A549 (cell line): ENCODE measurements around the gene GORASP2. TPM values are rescaled to one million over a fixed set of nuclear protein-coding genes. Genes with fewer than 3 reads are reported as not detected.

ENCODE experiments used
- ATAC-seq, 2 experiments: fragments of 200-7000 bp in 1 of 2; fragments of >200 bp in 1 of 2; cut with Nextera tagmentation in 1 of 2; cut with Tn5 transposase in 1 of 2; 3 replicates each; pipeline versions ENCODE4 v1.8.0 to v1.9.1; 2018 to 2020; ENCODE audit warnings: mild to moderate bottlenecking in 1 of 2, moderate library complexity in 1 of 2
- CTCF ChIA-PET: fragments of 300-600 bp; sonication (Branson Sonifier 250); formaldehyde crosslinking; extraction: SDS; loops from one replicate; lab custom pipeline; 2021; ENCODE audit warnings: antibody characterized with exemption, inconsistent platforms; lab: Yijun Ruan, JAX
- POLR2A ChIA-PET: fragments of 350-600 bp; formaldehyde crosslinking; extraction: SDS; loops from one replicate; lab custom pipeline; 2021; ENCODE audit warnings: antibody characterized with exemption, inconsistent platforms; lab: Yijun Ruan, JAX
- DNase-seq, 2 experiments: peaks; one replicate each; pipeline versions ENCODE4 v3.0.0 to v3.0.0-alpha.2; 2011 to 2016; ENCODE audit warnings: low read depth in 1 of 2, low spot score in 1 of 2
- FAIRE-seq: peaks from 2 replicates; lab custom pipeline; 2011; peaks lifted over from hg19 to GRCh38; lab: Jason Lieb, UNC
- H3K27ac ChIP-seq, 2 experiments: fragments of >200 bp; sonication (Bioruptor Twin); formaldehyde crosslinking; 3 replicates each; pipeline ENCODE4 v1.5.1; 2016 to 2017
- H3K4me1 ChIP-seq: fragments of >200 bp; sonication (Bioruptor Twin); formaldehyde crosslinking; 3 replicates; pipeline ENCODE4 v1.6.1; 2016
- H3K4me2 ChIP-seq: fragments of >200 bp; sonication (Bioruptor Twin); formaldehyde crosslinking; 3 replicates; pipeline ENCODE4 v1.6.1; 2016
- H3K4me3 ChIP-seq: fragments of >200 bp; sonication (Bioruptor Twin); formaldehyde crosslinking; 3 replicates; pipeline ENCODE4 v1.5.1; 2016
- H3K9me3 ChIP-seq: fragments of >200 bp; sonication (Bioruptor Twin); formaldehyde crosslinking; 3 replicates; pipeline ENCODE4 v1.6.1; 2016
- BHLHE40 ChIP-seq: IDR thresholded peaks from 2 replicates; pipeline ENCODE4 v1.6.1; 2012; ENCODE audit warnings: low read depth, low read length, inconsistent platforms
- CBX8 ChIP-seq: fragments of 200-600 bp; sonication (generic); IDR thresholded peaks from 2 replicates; pipeline ENCODE4 v1.6.1; 2016
- CHD4 ChIP-seq: fragments of 200-600 bp; sonication (generic); IDR thresholded peaks from 2 replicates; pipeline ENCODE4 v1.6.1; 2016; ENCODE audit warnings: antibody characterized with exemption, mild to moderate bottlenecking, borderline replicate concordance
- E2F6 ChIP-seq: IDR thresholded peaks from 2 replicates; pipeline ENCODE4 v1.6.1; 2012; ENCODE audit warnings: low read depth, borderline replicate concordance
- EP300 ChIP-seq, 2 experiments: fragments of >200 bp; sonication (Bioruptor Twin); formaldehyde crosslinking; IDR thresholded peaks; 2 replicates in 1 of 2; 3 replicates in 1 of 2; pipeline ENCODE4 v1.6.1; 2016 to 2017
- ESRRA ChIP-seq: fragments of 150-350 bp; IDR thresholded peaks from 2 replicates; pipeline ENCODE4 v1.6.1; 2014; ENCODE audit warnings: mild to moderate bottlenecking, low read length, borderline replicate concordance
- FOXS1 ChIP-seq: fragments of 250-450 bp; sonication (Bioruptor Pico); IDR thresholded peaks from 2 replicates; pipeline ENCODE4 v1.5.0; 2020; ENCODE audit warnings: mild to moderate bottlenecking, moderate library complexity
- HDAC2 ChIP-seq: fragments of 200-600 bp; sonication (generic); IDR thresholded peaks from 2 replicates; pipeline ENCODE4 v1.6.1; 2016
- HOXB13 ChIP-seq: fragments of 250-450 bp; sonication (Bioruptor Pico); IDR thresholded peaks from 2 replicates; pipeline ENCODE4 v1.5.0; 2020; ENCODE audit warnings: low read depth, mild to moderate bottlenecking, moderate library complexity
- HOXB5 ChIP-seq: fragments of 250-450 bp; sonication (Bioruptor Pico); IDR thresholded peaks from 2 replicates; pipeline ENCODE4 v1.5.0; 2020; ENCODE audit warnings: mild to moderate bottlenecking, moderate library complexity
- KDM5A ChIP-seq: fragments of 200-600 bp; sonication (generic); IDR thresholded peaks from 2 replicates; pipeline ENCODE4 v1.6.1; 2016; ENCODE audit warnings: antibody characterized with exemption, mild to moderate bottlenecking
- NPAS2 ChIP-seq: fragments of 250-450 bp; sonication (Bioruptor Pico); IDR thresholded peaks from 2 replicates; pipeline ENCODE4 v1.8.0; 2022; ENCODE audit warnings: mild to moderate bottlenecking, moderate library complexity, borderline replicate concordance
- RAD21 ChIP-seq, 2 experiments: fragments of >200 bp in 1 of 2; sonication (Bioruptor Twin) in 1 of 2; formaldehyde crosslinking in 1 of 2; IDR thresholded peaks in 1 of 2; conservative IDR thresholded peaks in 1 of 2; 2 replicates in 1 of 2; 3 replicates in 1 of 2; pipeline ENCODE4 v1.6.1; 2012 to 2018; ENCODE audit warnings: inconsistent platforms in 1 of 2
- RNF2 ChIP-seq: fragments of 200-600 bp; sonication (generic); IDR thresholded peaks from 2 replicates; pipeline ENCODE4 v1.6.1; 2016; ENCODE audit warnings: low read depth, mild to moderate bottlenecking, antibody characterized with exemption, moderate library complexity, borderline replicate concordance
- SREBF2 ChIP-seq: fragments of 450-650 bp; IDR thresholded peaks from 2 replicates; pipeline ENCODE4 v1.6.1; 2014; ENCODE audit warnings: mild to moderate bottlenecking, moderate library complexity
- TFCP2L1 ChIP-seq: fragments of 250-450 bp; sonication (Bioruptor Pico); IDR thresholded peaks from 2 replicates; pipeline ENCODE4 v1.5.0; 2021; ENCODE audit warnings: mild to moderate bottlenecking
- TP53 ChIP-seq: fragments of 250-450 bp; sonication (Bioruptor Pico); IDR thresholded peaks from 2 replicates; pipeline ENCODE4 v1.5.0; 2021; ENCODE audit warnings: mild to moderate bottlenecking, moderate library complexity
- ZC3H11A ChIP-seq: fragments of 450-650 bp; IDR thresholded peaks from 2 replicates; pipeline ENCODE4 v1.6.1; 2014; ENCODE audit warnings: antibody characterized with exemption, mild to moderate bottlenecking
- ZSCAN20 ChIP-seq: fragments of 250-450 bp; sonication (Bioruptor Pico); IDR thresholded peaks from 2 replicates; pipeline ENCODE4 v1.8.0; 2022; ENCODE audit warnings: mild to moderate bottlenecking, moderate library complexity
- WGBS: methylation state at CpG from one replicate; pipeline ENCODE4 v1.1.6; 2017; ENCODE audit errors: missing lambda C conversion rate; 5-methylcytosine and 5-hydroxymethylcytosine counted together
- polyA plus RNA-seq, 4 experiments: library from polyadenylated mRNA; depleted of rRNA in 3 of 4; stranded (reverse); fragments of >200 nt; fragmentation: RNase III in 1 of 4; extraction: RNeasy Plus Mini Kit Qiagen cat#74134 plus additional on column Dnase treatment in 1 of 4; gene quantifications; 2 replicates in 3 of 4; 3 replicates in 1 of 4; pipeline ENCODE4 v1.2.3, GENCODE V29; 2011 to 2017
- TF ChIP-seq, protein P1 (sequence below): fragments of 250-450 bp; sonication (Bioruptor Pico); IDR thresholded peaks from 2 replicates; pipeline ENCODE4 v1.5.0; 2021; ENCODE audit warnings: mild to moderate bottlenecking, moderate library complexity, borderline replicate concordance
- TF ChIP-seq, protein P2 (sequence below): fragments of 200-600 bp; sonication (generic); IDR thresholded peaks from 2 replicates; pipeline ENCODE4 v1.6.1; 2016; ENCODE audit warnings: antibody characterized with exemption, mild to moderate bottlenecking, moderate library complexity
- TF ChIP-seq, protein P3 (sequence below): fragments of >200 bp; sonication (Bioruptor Twin); formaldehyde crosslinking; IDR thresholded peaks from 2 replicates; pipeline ENCODE4 v1.6.1; 2016
- TF ChIP-seq, protein P4 (sequence below): fragments of >200 bp; sonication (Bioruptor Twin); formaldehyde crosslinking; IDR thresholded peaks from 3 replicates; pipeline ENCODE4 v1.6.1; 2016

Gene GORASP2
- polyA plus RNA-seq, 2 of the 4 experiments (the other 2 are of a cell fraction): 90.5 to 179 TPM

GRCh38 chr2:170996316-170996715, 67.3 kb downstream of the GORASP2 start:
- Histone ChIP-seq H3K4me2 (no peak overlapping the region), H3K4me3 (no peak overlapping the region), H3K4me1 (no peaks in the 10 kb centered on the region), H3K27ac (no peak overlapping the region), H3K9me3 (no peaks in the 10 kb centered on the region)
- ATAC-seq (no peak), DNase-seq (no peak), FAIRE-seq (no peak)
- TF ChIP-seq ZC3H11A: no peak
- no peak for TF ChIP-seq RNF2
- TF ChIP-seq SREBF2: no peak
- TF ChIP-seq, protein P1, sequence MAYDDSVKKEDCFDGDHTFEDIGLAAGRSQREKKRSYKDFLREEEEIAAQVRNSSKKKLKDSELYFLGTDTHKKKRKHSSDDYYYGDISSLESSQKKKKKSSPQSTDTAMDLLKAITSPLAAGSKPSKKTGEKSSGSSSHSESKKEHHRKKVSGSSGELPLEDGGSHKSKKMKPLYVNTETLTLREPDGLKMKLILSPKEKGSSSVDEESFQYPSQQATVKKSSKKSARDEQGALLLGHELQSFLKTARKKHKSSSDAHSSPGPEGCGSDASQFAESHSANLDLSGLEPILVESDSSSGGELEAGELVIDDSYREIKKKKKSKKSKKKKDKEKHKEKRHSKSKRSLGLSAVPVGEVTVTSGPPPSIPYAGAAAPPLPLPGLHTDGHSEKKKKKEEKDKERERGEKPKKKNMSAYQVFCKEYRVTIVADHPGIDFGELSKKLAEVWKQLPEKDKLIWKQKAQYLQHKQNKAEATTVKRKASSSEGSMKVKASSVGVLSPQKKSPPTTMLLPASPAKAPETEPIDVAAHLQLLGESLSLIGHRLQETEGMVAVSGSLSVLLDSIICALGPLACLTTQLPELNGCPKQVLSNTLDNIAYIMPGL (CRISPR knock-in tag): no peak
- POLR2A ChIA-PET: no interaction called here
- WGBS: 95% methylated on average over 2 of the region's 2 CpGs
- CTCF ChIA-PET: interaction anchor here (1.0 kb wide), 1 partner anchor 24 kb away, joined by 3 read pairs; no protein-coding TSS in a partner anchor

DNA sequence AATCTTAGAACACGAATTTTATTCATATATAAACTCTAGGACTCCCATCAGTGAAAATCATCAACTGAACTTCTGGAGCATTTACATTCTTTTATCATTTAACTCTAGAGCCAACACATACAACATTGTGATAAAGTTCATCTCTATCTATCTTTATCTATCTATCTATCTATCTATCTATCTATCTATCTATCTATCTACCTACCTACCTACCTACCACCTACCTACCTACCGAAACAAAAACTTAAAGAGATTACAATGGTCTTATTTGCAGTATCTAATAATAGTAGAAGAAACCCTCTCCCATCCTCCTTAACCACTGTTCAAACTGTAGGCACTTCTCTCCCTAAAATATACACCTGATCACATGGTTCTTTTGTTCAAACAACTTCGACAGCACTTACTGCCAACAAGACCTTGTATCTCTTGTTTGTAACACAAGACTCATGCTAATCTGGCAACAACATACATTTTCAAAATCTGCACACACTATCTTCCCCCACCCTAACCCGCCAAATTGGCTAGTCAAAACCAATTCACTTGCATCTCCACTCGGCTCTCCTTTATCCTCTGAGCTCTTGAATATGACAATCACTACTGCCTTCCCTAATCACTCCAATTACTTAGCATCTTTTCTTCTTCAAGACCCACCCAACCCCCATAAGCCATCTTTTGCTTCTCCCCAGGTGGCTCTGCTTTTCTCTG, 69.0 kb downstream of the GORASP2 start:
- POLR2A ChIA-PET: no interaction called here
- no peaks in the 10 kb centered on the region for H3K9me3 ChIP-seq

GRCh38 chr2:170999654-171000053, 70.6 kb downstream of the GORASP2 start:
- POLR2A ChIA-PET: no interaction called here
- H3K27ac ChIP-seq: no peak overlapping the region
- CTCF ChIA-PET: no interaction called here
- no peaks in the 10 kb centered on the region for H3K4me1 ChIP-seq
- ATAC-seq: no peak
- 84% methylated on average over 6 of the region's 6 CpGs for WGBS
- no peaks in the 10 kb centered on the region for H3K9me3 ChIP-seq
- no peak for FAIRE-seq
- no peak overlapping the region for H3K4me2 ChIP-seq
- no peak overlapping the region for H3K4me3 ChIP-seq
- DNase-seq: no peak
- TF ChIP-seq TFCP2L1 (CRISPR knock-in tag): no peak
- TF ChIP-seq CHD4: no peak
- no peak for TF ChIP-seq RNF2
- no peak for TF ChIP-seq HOXB5 (CRISPR knock-in tag)
- no peak for TF ChIP-seq ZSCAN20 (CRISPR knock-in tag)
- no peak for TF ChIP-seq BHLHE40
- TF ChIP-seq, protein P2, sequence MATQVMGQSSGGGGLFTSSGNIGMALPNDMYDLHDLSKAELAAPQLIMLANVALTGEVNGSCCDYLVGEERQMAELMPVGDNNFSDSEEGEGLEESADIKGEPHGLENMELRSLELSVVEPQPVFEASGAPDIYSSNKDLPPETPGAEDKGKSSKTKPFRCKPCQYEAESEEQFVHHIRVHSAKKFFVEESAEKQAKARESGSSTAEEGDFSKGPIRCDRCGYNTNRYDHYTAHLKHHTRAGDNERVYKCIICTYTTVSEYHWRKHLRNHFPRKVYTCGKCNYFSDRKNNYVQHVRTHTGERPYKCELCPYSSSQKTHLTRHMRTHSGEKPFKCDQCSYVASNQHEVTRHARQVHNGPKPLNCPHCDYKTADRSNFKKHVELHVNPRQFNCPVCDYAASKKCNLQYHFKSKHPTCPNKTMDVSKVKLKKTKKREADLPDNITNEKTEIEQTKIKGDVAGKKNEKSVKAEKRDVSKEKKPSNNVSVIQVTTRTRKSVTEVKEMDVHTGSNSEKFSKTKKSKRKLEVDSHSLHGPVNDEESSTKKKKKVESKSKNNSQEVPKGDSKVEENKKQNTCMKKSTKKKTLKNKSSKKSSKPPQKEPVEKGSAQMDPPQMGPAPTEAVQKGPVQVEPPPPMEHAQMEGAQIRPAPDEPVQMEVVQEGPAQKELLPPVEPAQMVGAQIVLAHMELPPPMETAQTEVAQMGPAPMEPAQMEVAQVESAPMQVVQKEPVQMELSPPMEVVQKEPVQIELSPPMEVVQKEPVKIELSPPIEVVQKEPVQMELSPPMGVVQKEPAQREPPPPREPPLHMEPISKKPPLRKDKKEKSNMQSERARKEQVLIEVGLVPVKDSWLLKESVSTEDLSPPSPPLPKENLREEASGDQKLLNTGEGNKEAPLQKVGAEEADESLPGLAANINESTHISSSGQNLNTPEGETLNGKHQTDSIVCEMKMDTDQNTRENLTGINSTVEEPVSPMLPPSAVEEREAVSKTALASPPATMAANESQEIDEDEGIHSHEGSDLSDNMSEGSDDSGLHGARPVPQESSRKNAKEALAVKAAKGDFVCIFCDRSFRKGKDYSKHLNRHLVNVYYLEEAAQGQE: no peak
- no peak for TF ChIP-seq HOXB13 (CRISPR knock-in tag)
- TF ChIP-seq, protein P1 (CRISPR knock-in tag): no peak
- TF ChIP-seq, protein P3, sequence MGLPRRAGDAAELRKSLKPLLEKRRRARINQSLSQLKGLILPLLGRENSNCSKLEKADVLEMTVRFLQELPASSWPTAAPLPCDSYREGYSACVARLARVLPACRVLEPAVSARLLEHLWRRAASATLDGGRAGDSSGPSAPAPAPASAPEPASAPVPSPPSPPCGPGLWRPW: no peak
- TF ChIP-seq SREBF2: no peak

More for the DNA sequence above, 69.0 kb downstream of the GORASP2 start:
- Histone ChIP-seq H3K4me2 (no peak overlapping the region), H3K4me1 (no peaks in the 10 kb centered on the region), H3K27ac (no peak overlapping the region), H3K4me3 (no peak overlapping the region)
- 86% methylated on average over 5 of the region's 5 CpGs for WGBS
- TF ChIP-seq ESRRA (no peak), HOXB5 (CRISPR knock-in tag) (no peak), FOXS1 (CRISPR knock-in tag) (no peak), EP300 (IDR thresholded peaks at IDR 0.05) (no peak), HDAC2 (no peak), KDM5A (no peak), RAD21 (conservative IDR thresholded peaks at IDR 0.05 in 1 of 2, IDR thresholded peaks at IDR 0.05 in 1 of 2) (no peak), BHLHE40 (no peak), NPAS2 (CRISPR knock-in tag) (no peak), CBX8 (no peak), TP53 (CRISPR knock-in tag) (no peak), CHD4 (no peak), E2F6 (no peak)
- TF ChIP-seq, protein P3: no peak
- TF ChIP-seq, protein P4, sequence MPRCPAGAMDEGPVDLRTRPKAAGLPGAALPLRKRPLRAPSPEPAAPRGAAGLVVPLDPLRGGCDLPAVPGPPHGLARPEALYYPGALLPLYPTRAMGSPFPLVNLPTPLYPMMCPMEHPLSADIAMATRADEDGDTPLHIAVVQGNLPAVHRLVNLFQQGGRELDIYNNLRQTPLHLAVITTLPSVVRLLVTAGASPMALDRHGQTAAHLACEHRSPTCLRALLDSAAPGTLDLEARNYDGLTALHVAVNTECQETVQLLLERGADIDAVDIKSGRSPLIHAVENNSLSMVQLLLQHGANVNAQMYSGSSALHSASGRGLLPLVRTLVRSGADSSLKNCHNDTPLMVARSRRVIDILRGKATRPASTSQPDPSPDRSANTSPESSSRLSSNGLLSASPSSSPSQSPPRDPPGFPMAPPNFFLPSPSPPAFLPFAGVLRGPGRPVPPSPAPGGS: no peak
- CTCF ChIA-PET: interaction anchor here (0.5 to 1.1 kb wide), 2 partner anchors 16 to 23 kb away, joined by 3 read pairs; no protein-coding TSS in a partner anchor
- DNase-seq (no peak), FAIRE-seq (no peak), ATAC-seq (no peak)
